Esophagus muscularis mucosa (tissue), 4 donors: ENCODE results near the gene COIL. TPM values are rescaled to one million over a fixed set of nuclear protein-coding genes. Genes with fewer than 3 reads are reported as not detected.

Experiments used
- DNase-seq: peaks from one replicate; pipeline ENCODE4 v3.0.0-alpha.2; 2017; ENCODE audit errors: extremely low spot score
- H3K27ac ChIP-seq, 4 donors: fragments of 200-600 bp; sonication (generic); replicated peaks in 1 of 4; 1 replicate in 3 of 4; 2 replicates in 1 of 4; pipeline ENCODE4 v1.5.1; 2016 to 2019; ENCODE audit warnings: mild to moderate bottlenecking in 1 of 4
- H3K27me3 ChIP-seq, 4 donors: fragments of 200-600 bp; sonication (generic); one replicate each; pipeline versions ENCODE4 v1.5.1 to v1.6.0; 2016 to 2019
- H3K36me3 ChIP-seq, 4 donors: fragments of 200-600 bp; sonication (generic); one replicate each; pipeline ENCODE4 v1.5.1; 2016 to 2019
- H3K4me1 ChIP-seq, 4 donors: fragments of 200-600 bp; sonication (generic); one replicate each; pipeline ENCODE4 v1.5.1; 2016 to 2019
- H3K4me3 ChIP-seq, 4 donors: fragments of 200-600 bp; sonication (generic); 1 replicate in 2 of 4; 2 replicates in 2 of 4; pipeline ENCODE4 v1.5.1; 2016 to 2019; ENCODE audit warnings: mild to moderate bottlenecking in 4 of 4, moderate library complexity in 1 of 4
- H3K9me3 ChIP-seq, 4 donors: fragments of 200-600 bp; sonication (generic); 1 replicate in 3 of 4; 2 replicates in 1 of 4; pipeline ENCODE4 v1.5.1; 2016 to 2019
- CTCF ChIP-seq, 3 experiments: fragments of 200-600 bp in 2 of 3; fragments of 450-650 bp in 1 of 3; sonication (generic) in 2 of 3; IDR thresholded peaks; one replicate each; pipeline ENCODE4 v1.5.1; 2017 to 2019; ENCODE audit warnings: antibody characterized with exemption in 3 of 3, mild to moderate bottlenecking in 2 of 3, moderate library complexity in 1 of 3
- EP300 ChIP-seq: sonication (generic); formaldehyde crosslinking; IDR thresholded peaks from one replicate; pipeline ENCODE4 v1.6.1; 2017; ENCODE audit warnings: antibody characterized with exemption
- POLR2A ChIP-seq: fragments of 450-650 bp; IDR thresholded peaks from one replicate; pipeline ENCODE4 v1.6.1; 2017; ENCODE audit warnings: antibody characterized with exemption, moderate library complexity, mild to moderate bottlenecking, low read depth
- POLR2AphosphoS5 ChIP-seq, 2 donors: sonication (generic); formaldehyde crosslinking; IDR thresholded peaks; one replicate each; pipeline ENCODE4 v1.6.1; 2017; ENCODE audit warnings: antibody characterized with exemption in 2 of 2
- WGBS: methylation state at CpG from one replicate; pipeline ENCODE4 v1.1.5; 2018; 5-methylcytosine and 5-hydroxymethylcytosine counted together
- intact Hi-C: fragments of 100-400 bp; cut with DNase I; formaldehyde crosslinking; loops from one replicate; pipeline ENCODE4 v1.15.1; 2023
- total RNA-seq, 4 donors: library from RNA; depleted of rRNA; stranded (reverse); fragments of >200 nt; gene quantifications; one replicate each; pipeline versions ENCODE4 v1.1.0 to v1.2.1, GENCODE V29; 2016

Gene COIL
- total RNA-seq, 4 donors from 2014 or later, result 9.9 to 13.3 (median 11.4) TPM

GRCh38 chr17:57006040-57006439, 45.2 kb upstream of the COIL start:
- DNase-seq, result no peak
- H3K9me3 ChIP-seq, result no peaks in the 10 kb centered on the region
- H3K36me3 ChIP-seq, result peaks cover 16 to 58% (median 50%) of the 10 kb centered on the region in 4 donors
- H3K27ac ChIP-seq, result no peak overlapping the region
- H3K4me1 ChIP-seq, result peaks cover 0 to 21% (median 15%) of the 10 kb centered on the region in 4 donors
- TF ChIP-seq POLR2AphosphoS5 (IDR thresholded peaks at IDR 0.05) (no peak), POLR2A (no peak), CTCF (IDR thresholded peaks at IDR 0.05) (no peak), EP300 (no peak)
- H3K4me3 ChIP-seq, result no peak overlapping the region
- intact Hi-C loops, result loop anchor here (5.0 kb wide), 2 partner anchors 46 to 106 kb away; no protein-coding TSS in a partner anchor
- WGBS, result 93% methylated on average over 2 of the region's 2 CpGs
- H3K27me3 ChIP-seq, result no peaks in the 10 kb centered on the region

GRCh38 chr17:57004944-57005579, 44.2 kb upstream of the COIL start:
- peaks cover 0 to 11% (median 7%) of the 10 kb centered on the region in 4 donors for H3K4me1 ChIP-seq
- H3K4me3 ChIP-seq, result no peak overlapping the region
- DNase-seq, result no peak
- H3K27me3 ChIP-seq, result no peaks in the 10 kb centered on the region
- peaks cover 16 to 68% (median 59%) of the 10 kb centered on the region in 4 donors for H3K36me3 ChIP-seq
- intact Hi-C loops, result loop anchor here (5.0 kb wide), 2 partner anchors 47 to 107 kb away; no protein-coding TSS in a partner anchor
- H3K9me3 ChIP-seq, result no peaks in the 10 kb centered on the region
- peak overlapping the region in 1 of 4 donors; percentile 8 for H3K27ac ChIP-seq
- TF ChIP-seq POLR2AphosphoS5 (IDR thresholded peaks at IDR 0.05), result peak in 1 of 2 donors; percentile 38
- no peak for TF ChIP-seq POLR2A
- peak; percentile 45 to 62 (median 59) for TF ChIP-seq CTCF (IDR thresholded peaks at IDR 0.05)
- no peak for TF ChIP-seq EP300
- WGBS, result 67% methylated on average over 8 of the region's 8 CpGs

DNA sequence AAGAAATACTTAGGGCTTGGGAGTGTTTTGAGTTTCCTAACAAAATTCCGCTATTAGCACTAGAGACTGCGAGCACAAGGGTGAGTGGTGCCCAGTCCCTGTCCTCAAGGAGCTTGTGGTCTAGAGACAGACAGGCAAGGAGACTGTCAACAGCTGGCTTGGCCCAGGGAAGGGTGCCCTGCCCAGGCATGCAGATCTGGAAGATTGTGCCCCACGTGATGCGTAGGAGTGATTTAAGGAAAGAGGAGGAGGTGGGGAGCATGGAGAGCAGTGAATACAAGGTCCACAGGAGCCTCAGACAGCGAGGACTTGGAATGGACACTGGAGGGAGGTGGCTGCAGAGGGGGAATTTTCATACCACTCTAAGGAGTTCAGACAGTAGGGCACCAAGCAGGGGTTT, 42.1 kb upstream of the COIL start:
- no peak overlapping the region for H3K4me3 ChIP-seq
- 93% methylated on average over 5 of the region's 5 CpGs for WGBS
- H3K27me3 ChIP-seq, result no peaks in the 10 kb centered on the region
- DNase-seq, result no peak
- H3K4me1 ChIP-seq, result peaks cover 0 to 6% (median 2%) of the 10 kb centered on the region in 4 donors
- no peak overlapping the region for H3K27ac ChIP-seq
- peaks cover 16 to 87% (median 73%) of the 10 kb centered on the region in 4 donors for H3K36me3 ChIP-seq
- intact Hi-C loops, result no loop called here
- TF ChIP-seq POLR2A (no peak), CTCF (IDR thresholded peaks at IDR 0.05) (no peak), EP300 (no peak), POLR2AphosphoS5 (IDR thresholded peaks at IDR 0.05) (no peak)
- no peaks in the 10 kb centered on the region for H3K9me3 ChIP-seq

DNA sequence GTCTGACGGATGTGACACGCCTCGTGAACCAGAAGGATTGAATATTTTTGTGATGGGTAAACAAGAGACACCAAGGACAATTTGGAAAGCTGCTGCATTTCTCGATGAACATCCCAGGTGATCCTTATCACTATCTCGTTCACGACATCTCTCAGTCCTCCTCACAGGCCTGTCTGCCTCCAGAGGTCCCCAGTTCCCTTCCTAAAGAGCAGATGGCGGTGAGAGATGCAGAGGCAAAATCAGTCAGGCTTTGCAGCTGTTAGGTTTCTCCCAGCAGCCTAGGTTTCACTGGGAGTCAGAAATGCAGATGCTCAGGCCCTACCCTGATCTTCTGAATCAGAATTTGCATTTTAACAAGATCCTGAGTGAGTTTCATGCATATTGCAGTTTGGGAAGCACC, 40.7 kb upstream of the COIL start:
- Histone ChIP-seq H3K27ac (no peak overlapping the region), H3K4me1 (peaks cover 0 to 6% (median 2%) of the 10 kb centered on the region in 4 donors), H3K36me3 (peaks cover 16 to 94% (median 80%) of the 10 kb centered on the region in 4 donors), H3K4me3 (no peak overlapping the region), H3K9me3 (no peaks in the 10 kb centered on the region), H3K27me3 (no peaks in the 10 kb centered on the region)
- WGBS, result 96% methylated on average over 7 of the region's 7 CpGs
- intact Hi-C loops, result no loop called here
- peak in 2 of 3 experiments; percentile 5 to 24 for TF ChIP-seq CTCF (IDR thresholded peaks at IDR 0.05)
- TF ChIP-seq POLR2AphosphoS5 (IDR thresholded peaks at IDR 0.05), result no peak
- DNase-seq, result no peak

DNA sequence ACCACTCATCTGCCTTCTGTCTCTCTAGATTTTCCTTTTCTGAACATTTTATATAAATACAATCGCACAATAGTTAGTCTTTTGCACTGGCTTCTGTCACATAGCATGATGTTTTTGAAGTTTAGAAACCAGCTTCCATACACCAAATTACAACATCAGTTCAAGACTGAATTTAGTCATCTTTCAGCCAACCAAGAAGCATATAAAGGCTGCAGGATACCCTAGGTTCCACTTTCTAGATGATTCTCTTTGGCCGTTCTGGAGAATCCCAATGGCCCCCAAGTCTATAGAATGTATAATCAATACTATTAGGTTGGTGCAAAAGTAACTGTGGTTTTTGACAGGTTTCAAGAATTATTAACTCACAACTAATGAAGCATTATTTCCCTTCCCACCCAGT, 36.5 kb upstream of the COIL start:
- H3K4me1 ChIP-seq, result peaks cover 0 to 11% (median 3%) of the 10 kb centered on the region in 4 donors
- H3K4me3 ChIP-seq, result no peak overlapping the region
- H3K9me3 ChIP-seq, result no peaks in the 10 kb centered on the region
- no peak overlapping the region for H3K27ac ChIP-seq
- peaks cover 32 to 97% (median 78%) of the 10 kb centered on the region in 4 donors for H3K36me3 ChIP-seq
- TF ChIP-seq POLR2A (no peak), EP300 (no peak), POLR2AphosphoS5 (IDR thresholded peaks at IDR 0.05) (no peak), CTCF (IDR thresholded peaks at IDR 0.05) (no peak)
- no peaks in the 10 kb centered on the region for H3K27me3 ChIP-seq
- 98% methylated on average over 2 of the region's 2 CpGs for WGBS
- intact Hi-C loops, result no loop called here
- DNase-seq, result no peak
